ENCODE data around the gene HOOK2. TPM values are rescaled to one million over a fixed set of nuclear protein-coding genes. Genes with fewer than 3 reads are reported as not detected.
"Not testable (repeated sequence)": the region's sequence is repeated elsewhere in the genome, so short reads cannot be mapped to it uniquely, and the experiment has no call there.

Gene HOOK2
- polyA plus RNA-seq, 3 donors, result 48.8 to 89.5 (median 81.1) TPM

- DNase-seq, result peak; percentile 70
These were observed 51.5 kb downstream of the HOOK2 start, which contains the start of gene TNPO2 for GRCh38 chr19:12723641-12724426. Gene TNPO2 (minus strand): TSS chr19:12723932. CDS start chr19:12720977, 2,955 bp downstream.

- DNase-seq, result no peak
These were observed 52.0 kb downstream of the HOOK2 start for GRCh38 chr19:12723381-12723640.

GRCh38 chr19:12722566-12723380, 52.6 kb downstream of the HOOK2 start:
- peak; percentile 99 for DNase-seq

GRCh38 chr19:12721656-12722565, 53.4 kb downstream of the HOOK2 start:
- DNase-seq, result peak; percentile 72

DNA sequence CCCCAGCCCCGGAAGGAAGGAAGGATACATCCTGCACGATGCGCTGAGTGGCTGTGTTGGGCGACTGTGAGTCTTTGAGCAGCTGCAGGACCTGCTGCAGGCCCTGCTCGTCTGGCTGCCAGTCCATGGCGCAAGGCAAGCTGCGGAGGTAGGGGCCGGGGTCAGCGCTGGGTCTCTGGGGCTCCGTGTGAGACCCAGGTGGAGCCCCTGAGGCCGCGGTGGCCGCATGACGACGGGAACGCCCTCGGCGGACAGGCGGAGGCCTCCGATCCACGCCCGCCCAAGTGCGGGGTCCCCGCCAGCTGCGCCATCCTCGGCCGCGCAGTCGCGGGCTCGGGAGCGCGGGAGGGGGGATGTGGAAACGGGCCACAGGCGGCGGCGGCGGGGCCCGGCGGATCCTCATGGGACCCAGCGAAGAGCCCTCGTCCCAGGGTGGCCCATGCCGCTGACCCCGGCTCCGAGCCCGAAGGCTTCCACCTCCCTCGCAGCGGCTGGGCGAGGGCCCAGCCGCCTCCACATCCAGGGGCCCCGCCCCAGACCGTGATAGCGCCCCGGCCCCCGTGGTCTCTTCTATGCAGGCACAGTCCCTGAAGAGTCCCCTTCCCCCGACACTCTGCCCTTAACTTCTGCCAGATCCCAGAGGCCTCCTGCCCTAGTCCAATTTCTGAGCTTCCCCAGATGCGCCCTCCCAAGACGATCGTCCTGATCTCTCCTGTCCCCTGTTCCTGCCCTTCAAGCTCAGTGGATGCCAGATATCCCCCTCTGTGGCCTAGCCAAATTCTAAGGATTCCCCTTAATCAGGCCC, 54.3 kb downstream of the HOOK2 start:
- DNase-seq, result no peak

DNA sequence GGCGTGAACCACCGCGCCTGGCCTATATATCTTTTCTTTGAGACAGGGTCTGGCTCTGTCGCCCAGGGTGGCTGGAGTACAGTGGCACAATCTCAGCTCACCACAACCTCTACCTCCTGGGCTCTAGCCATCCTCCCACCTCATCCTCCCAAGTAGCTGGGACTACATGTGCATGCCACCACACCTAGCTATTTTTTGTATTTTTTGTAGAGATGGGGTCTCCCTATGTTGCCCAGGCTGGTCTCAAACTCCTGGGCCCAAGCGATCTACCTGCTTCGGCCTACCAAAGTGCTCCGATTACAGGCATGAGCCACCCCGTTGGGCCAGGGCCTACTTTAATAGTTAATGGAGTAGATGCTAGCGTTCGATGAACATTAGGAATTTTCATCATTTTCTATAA, 55.1 kb downstream of the HOOK2 start:
- no peak for DNase-seq

GRCh38 chr19:12715929-12716328, 59.4 kb downstream of the HOOK2 start:
- no peak for DNase-seq

DNA sequence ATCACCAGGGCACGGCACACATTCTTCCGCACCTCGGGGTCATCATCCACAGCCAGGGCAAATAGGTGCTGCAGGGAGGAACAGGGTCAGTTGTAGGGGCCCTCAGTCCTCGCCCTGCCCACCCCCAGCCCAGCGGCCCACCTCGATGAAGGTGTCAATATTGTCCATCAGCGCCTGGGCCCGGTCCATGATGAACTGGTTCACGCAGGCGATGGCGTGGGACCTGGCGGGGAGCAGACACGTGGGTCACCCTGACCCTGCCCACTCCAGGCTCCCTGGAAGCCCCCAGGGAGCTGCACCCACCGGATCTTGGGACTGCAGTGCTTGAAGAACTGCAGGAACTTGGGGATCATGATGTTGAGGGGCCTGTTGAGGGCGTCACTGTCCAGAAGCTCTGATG, 60.2 kb downstream of the HOOK2 start:
- no peak for DNase-seq

- DNase-seq, result not testable (repeated sequence)
These were observed 62.0 kb downstream of the HOOK2 start for GRCh38 chr19:12713304-12713703.

Other genes starting within 250 kb of the HOOK2 start
- gene ZNF564, start 224.1 kb downstream of the HOOK2 start, polyA plus RNA-seq (ENCODE audit: insufficient read length in 3 of 3), result 10 to 100 TPM; 12.0 to 13.6 (median 12.7) TPM
- gene ZNF490, start 164.7 kb downstream of the HOOK2 start, polyA plus RNA-seq (ENCODE audit: insufficient read length in 3 of 3), result 1 to 10 TPM; 4.2 to 5.8 (median 5.6) TPM
- 10 to 100 TPM; 14.8 to 26.2 (median 22.0) TPM for gene ZNF791, start 164.6 kb downstream of the HOOK2 start, polyA plus RNA-seq (ENCODE audit: insufficient read length in 3 of 3)
- 10 to 100 TPM; 31.3 to 41.3 (median 37.8) TPM for gene MAN2B1, start 108.8 kb downstream of the HOOK2 start, polyA plus RNA-seq (ENCODE audit: insufficient read length in 3 of 3)
- 10 to 100 TPM; 19.7 to 27.9 (median 27.8) TPM for gene WDR83, start 108.7 kb downstream of the HOOK2 start, polyA plus RNA-seq (ENCODE audit: insufficient read length in 3 of 3)
- 10 to 100 TPM; 83.0 to 91.7 (median 87.7) TPM for gene DHPS, start 93.7 kb downstream of the HOOK2 start, polyA plus RNA-seq (ENCODE audit: insufficient read length in 3 of 3)
- gene GNG14, start 87.6 kb downstream of the HOOK2 start, polyA plus RNA-seq (ENCODE audit: insufficient read length in 3 of 3), result under 1 TPM in 2 of 3 donors, not detected in 1; 0.28 to 0.68 TPM
- gene FBXW9, start 78.9 kb downstream of the HOOK2 start, polyA plus RNA-seq (ENCODE audit: insufficient read length in 3 of 3), result 10 to 100 TPM; 16.6 to 18.9 (median 18.3) TPM
- 10 to 100 TPM; 73.6 to 96.4 (median 81.7) TPM for gene TNPO2, start 51.6 kb downstream of the HOOK2 start, polyA plus RNA-seq (ENCODE audit: insufficient read length in 3 of 3)
- gene TRIR, start 40.9 kb downstream of the HOOK2 start, polyA plus RNA-seq (ENCODE audit: insufficient read length in 3 of 3), result 100 to 1,000 TPM; 172 to 217 (median 201) TPM
- 10 to 100 TPM; 86.8 to 98.0 (median 91.7) TPM for gene GET3, start 38.1 kb downstream of the HOOK2 start, polyA plus RNA-seq (ENCODE audit: insufficient read length in 3 of 3)
- under 1 TPM in 1 of 3 donors, not detected in 2; 0.15 TPM for gene BEST2, start 23.8 kb downstream of the HOOK2 start, polyA plus RNA-seq (ENCODE audit: insufficient read length in 3 of 3)
- 10 to 100 TPM; 19.6 to 28.7 (median 20.5) TPM for gene JUNB, start 15.9 kb upstream of the HOOK2 start, polyA plus RNA-seq (ENCODE audit: insufficient read length in 3 of 3)
- gene PRDX2, start 26.2 kb upstream of the HOOK2 start, polyA plus RNA-seq (ENCODE audit: insufficient read length in 3 of 3), result 100 to 1,000 TPM; 303 to 365 (median 345) TPM
- gene THSD8, start 26.5 kb upstream of the HOOK2 start, polyA plus RNA-seq (ENCODE audit: insufficient read length in 3 of 3), result 1 to 10 TPM; 4.4 to 5.8 (median 5.8) TPM
- 10 to 100 TPM; 28.8 to 48.4 (median 46.0) TPM for gene RNASEH2A, start 31.0 kb upstream of the HOOK2 start, polyA plus RNA-seq (ENCODE audit: insufficient read length in 3 of 3)
- not detected for gene RTBDN, start 59.0 kb upstream of the HOOK2 start, polyA plus RNA-seq (ENCODE audit: insufficient read length in 3 of 3)
- gene MAST1, start 63.0 kb upstream of the HOOK2 start, polyA plus RNA-seq (ENCODE audit: insufficient read length in 3 of 3), result 1 to 10 TPM; 1.1 to 1.4 (median 1.3) TPM
- gene DNASE2, start 105.9 kb upstream of the HOOK2 start, polyA plus RNA-seq (ENCODE audit: insufficient read length in 3 of 3), result 10 to 100 TPM in 1 of 3 donors, 1 to 10 TPM in 2; 8.1 to 11.1 (median 9.1) TPM
- gene KLF1, start 111.6 kb upstream of the HOOK2 start, polyA plus RNA-seq (ENCODE audit: insufficient read length in 3 of 3), result under 1 TPM; 0.20 to 0.46 (median 0.45) TPM
- 10 to 100 TPM; 33.9 to 42.9 (median 36.7) TPM for gene GCDH, start 115.6 kb upstream of the HOOK2 start, polyA plus RNA-seq (ENCODE audit: insufficient read length in 3 of 3)
- 1 to 10 TPM; 2.4 to 6.2 (median 5.5) TPM for gene SYCE2, start 143.7 kb upstream of the HOOK2 start, polyA plus RNA-seq (ENCODE audit: insufficient read length in 3 of 3)
- 10 to 100 TPM; 54.6 to 65.4 (median 62.1) TPM for gene FARSA, start 158.2 kb upstream of the HOOK2 start, polyA plus RNA-seq (ENCODE audit: insufficient read length in 3 of 3)
- gene CALR, start 163.1 kb upstream of the HOOK2 start, polyA plus RNA-seq (ENCODE audit: insufficient read length in 3 of 3), result 1,000 to 10,000 TPM in 1 of 3 donors, 100 to 1,000 TPM in 2; 860 to 1,005 (median 871) TPM
- 10 to 100 TPM; 81.0 to 92.7 (median 89.6) TPM for gene RAD23A, start 170.3 kb upstream of the HOOK2 start, polyA plus RNA-seq (ENCODE audit: insufficient read length in 3 of 3)
- 10 to 100 TPM; 36.2 to 54.7 (median 42.6) TPM for gene GADD45GIP1, start 181.7 kb upstream of the HOOK2 start, polyA plus RNA-seq (ENCODE audit: insufficient read length in 3 of 3)
- gene DAND5, start 194.0 kb upstream of the HOOK2 start, polyA plus RNA-seq (ENCODE audit: insufficient read length in 3 of 3), result under 1 TPM; 0.06 to 0.22 (median 0.19) TPM
- 10 to 100 TPM; 14.8 to 19.2 (median 14.9) TPM for gene NFIX, start 219.9 kb upstream of the HOOK2 start, polyA plus RNA-seq (ENCODE audit: insufficient read length in 3 of 3)

Measured in renal pelvis (tissue), 4 donors.